SK-MEL-5 (cell line): ENCODE results near the gene EEF2KMT. TPM values are rescaled to one million over a fixed set of nuclear protein-coding genes. Genes with fewer than 3 reads are reported as not detected.
"Not testable (repeated sequence)": the region's sequence is repeated elsewhere in the genome, so short reads cannot be mapped to it uniquely, and the experiment has no call there.

ENCODE experiments used
- DNase-seq: peaks from one replicate; pipeline ENCODE4 v3.0.0-alpha.2; 2016; ENCODE audit warnings: low read depth, low spot score
- in situ Hi-C: cut with HindIII; loops from 2 replicates; pipeline ENCODE4 v1.10.0; 2016; ENCODE audit warnings: low sequenced_read_pairs, high pct_unique_total_duplicates, low pct_unique_long_range_greater_than_20kb
- total RNA-seq: library from RNA; depleted of rRNA; stranded (reverse); fragments of >200 nt; shearing (Covaris generic); gene quantifications from 2 replicates; pipeline ENCODE4 v1.2.3, GENCODE V29; 2014

The EEF2KMT gene
- total RNA-seq, 1 experiment from 2014 or later: 24.1 TPM

GRCh38 chr16:5059386-5060072 is 38.1 kb downstream of the EEF2KMT start:
- DNase-seq: no peak
- in situ Hi-C loops: no loop called here

- in situ Hi-C loops: no loop called here
- DNase-seq: peak; percentile 53
These were observed 39.1 kb downstream of the EEF2KMT start for GRCh38 chr16:5058476-5058875.

- DNase-seq: peak; percentile 67
- in situ Hi-C loops: no loop called here
These were observed 41.2 kb downstream of the EEF2KMT start for GRCh38 chr16:5056352-5056751.

GRCh38 chr16:5054876-5055865 is 42.4 kb downstream of the EEF2KMT start:
- DNase-seq: no peak
- in situ Hi-C loops: no loop called here

GRCh38 chr16:5046914-5047313 is 50.7 kb downstream of the EEF2KMT start:
- in situ Hi-C loops: no loop called here
- DNase-seq: no peak

GRCh38 chr16:5045499-5046115 is 52.0 kb downstream of the EEF2KMT start:
- DNase-seq: no peak
- in situ Hi-C loops: no loop called here

- DNase-seq, in situ Hi-C loops: not testable (repeated sequence)
These were observed 53.0 kb downstream of the EEF2KMT start for GRCh38 chr16:5044581-5044980.

- DNase-seq: no peak
- in situ Hi-C loops: no loop called here
These were observed 53.5 kb downstream of the EEF2KMT start for GRCh38 chr16:5044011-5044540.

- in situ Hi-C loops: no loop called here
- no peak for DNase-seq
These were observed 54.9 kb downstream of the EEF2KMT start for GRCh38 chr16:5042574-5043171.

- in situ Hi-C loops: no loop called here
- no peak for DNase-seq
These were observed 55.9 kb downstream of the EEF2KMT start for GRCh38 chr16:5041600-5042133.

GRCh38 chr16:5040451-5040850 is 57.1 kb downstream of the EEF2KMT start:
- in situ Hi-C loops: no loop called here
- no peak for DNase-seq

- in situ Hi-C loops: no loop called here
- no peak for DNase-seq
These were observed 61.1 kb downstream of the EEF2KMT start for GRCh38 chr16:5036228-5037156.

- in situ Hi-C loops: no loop called here
- DNase-seq: no peak
These were observed 61.7 kb downstream of the EEF2KMT start for GRCh38 chr16:5035909-5036227.
